NCI-H526 treated with DMSO at 0.1 percent for 48 hours (cell line): ENCODE measurements around the gene EIF3I.
A peak's percentile ranks its signal among the peaks of the same experiment; 100 is the strongest.

Experiments used
- DNase-seq: peaks from one replicate; lab custom pipeline; 2025; lab: John Stamatoyannopoulos, UW

The EIF3I gene

DNA sequence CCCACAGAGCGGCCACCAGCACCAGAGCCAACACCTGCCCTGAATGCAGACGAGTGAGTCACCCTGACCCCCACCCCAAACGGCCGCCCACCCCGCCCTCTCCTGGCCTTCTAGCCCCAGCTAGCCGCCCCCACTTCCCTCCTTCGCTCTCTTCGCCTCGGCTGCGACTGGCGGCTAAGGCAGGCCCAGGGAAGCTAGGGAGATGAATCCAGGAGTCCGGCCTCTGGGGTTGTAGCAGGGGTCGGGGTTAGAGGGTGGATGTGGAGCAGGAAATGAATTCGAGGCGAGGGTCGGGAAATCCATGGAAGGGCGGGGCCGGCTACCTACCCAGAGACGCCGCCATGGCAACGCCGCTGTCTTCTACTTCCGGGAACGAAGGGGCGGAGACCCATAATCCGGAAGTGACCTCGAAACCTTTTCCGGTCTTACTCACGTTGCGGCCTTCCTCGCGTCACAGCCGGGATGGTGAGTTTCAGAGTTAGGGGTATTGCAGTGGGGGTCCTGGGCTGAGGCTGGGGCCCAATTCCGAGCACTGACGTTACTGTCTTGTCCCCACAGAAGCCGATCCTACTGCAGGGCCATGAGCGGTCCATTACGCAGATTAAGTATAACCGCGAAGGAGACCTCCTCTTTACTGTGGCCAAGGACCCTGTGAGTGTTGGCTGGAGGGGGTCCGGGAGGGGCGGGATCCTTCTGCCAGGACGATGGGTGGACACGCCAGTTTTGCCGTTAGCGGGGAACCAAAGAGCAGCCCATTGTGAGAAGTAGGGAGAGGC, at the start of gene EIF3I, which contains the start of gene TMEM234:
Gene EIF3I (plus strand): TSS at position 428 of the 776 bp plus-strand sequence. CDS start 35 bp downstream, at position 463.
Gene TMEM234 (minus strand): TSS at position 374 of the 776 bp plus-strand sequence. CDS start 31 bp downstream, at position 343.
- peak; percentile 59 for DNase-seq

DNA sequence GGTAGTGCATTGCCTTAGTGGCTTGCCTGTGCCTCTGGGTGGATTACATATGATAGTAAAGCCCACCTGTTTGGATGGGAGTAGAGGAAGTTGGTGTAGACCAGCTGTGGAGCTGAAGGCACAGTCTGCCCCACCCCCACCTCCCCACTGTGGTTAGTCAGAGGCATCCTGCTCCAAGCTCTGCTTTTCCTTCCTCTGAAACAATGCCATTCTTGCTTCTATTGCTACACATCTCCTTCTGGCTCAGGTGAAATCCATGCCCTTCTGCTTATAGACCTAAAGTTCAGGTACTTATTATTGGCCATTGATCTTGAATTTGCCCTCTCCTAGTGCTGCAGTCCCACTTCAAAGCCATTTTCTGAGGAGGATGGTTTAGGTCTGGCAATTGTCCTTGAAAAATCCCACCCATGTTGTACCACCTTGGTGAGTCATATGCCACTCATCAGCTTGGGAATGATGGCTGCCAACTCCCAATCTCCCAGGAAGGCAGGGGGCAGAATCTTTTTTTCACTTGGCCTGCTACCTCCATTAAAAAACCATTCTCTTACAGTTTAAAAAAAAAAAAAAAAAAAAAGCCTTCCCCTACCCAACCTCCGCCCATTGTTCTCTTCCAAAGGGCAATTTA, 49.5 kb upstream of the EIF3I start:
- no peak for DNase-seq

DNA sequence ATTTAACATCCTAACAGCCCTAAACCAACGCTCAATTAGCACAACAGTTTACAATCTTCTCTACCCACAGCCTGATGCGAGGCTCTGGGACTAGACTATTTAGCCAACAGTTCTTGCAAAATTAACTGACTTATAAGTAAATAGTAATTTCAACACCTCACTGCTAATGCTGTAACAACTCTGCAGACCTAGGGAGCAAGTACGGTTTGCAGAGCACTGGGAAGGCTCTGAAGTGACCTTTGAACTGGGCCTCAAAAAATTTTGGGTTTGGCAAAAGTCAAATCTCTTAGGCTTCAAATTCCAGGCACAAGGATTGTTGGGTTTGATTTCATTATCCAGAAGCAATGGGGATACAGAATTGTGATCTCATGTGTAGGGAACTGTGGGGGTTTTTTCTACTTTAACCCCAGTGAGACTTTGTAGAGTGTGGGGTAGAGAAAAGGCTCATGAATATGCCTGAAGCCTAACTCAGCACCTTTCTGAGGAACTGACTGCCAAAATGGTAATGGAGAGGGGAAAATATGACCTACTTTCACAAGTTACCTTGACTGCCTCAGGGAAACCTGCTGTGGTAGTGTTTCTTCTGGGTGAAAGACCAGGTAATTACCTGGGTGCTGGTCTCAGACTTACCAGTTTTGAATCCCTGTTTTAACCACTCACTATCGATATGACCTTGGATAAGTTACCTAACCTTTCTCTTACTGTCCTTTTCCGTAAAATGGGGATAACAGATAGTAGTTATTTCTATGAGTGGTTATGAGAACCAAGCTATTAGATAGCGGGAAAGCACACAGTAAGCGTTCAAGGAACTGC, 43.6 kb upstream of the EIF3I start:
- DNase-seq: no peak

DNA sequence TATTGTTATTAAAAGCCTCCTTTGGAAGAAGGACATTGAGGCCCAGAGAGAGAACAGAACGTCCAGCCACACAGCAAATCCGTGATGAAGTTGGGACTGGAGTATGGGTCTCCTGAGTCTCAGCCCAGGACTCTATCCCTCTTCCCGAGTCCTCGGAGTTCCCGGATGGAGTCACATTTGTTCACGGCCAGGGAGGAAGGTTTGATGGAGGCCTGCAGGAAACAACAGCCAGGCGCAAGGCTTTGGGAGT, 43.1 kb upstream of the EIF3I start:
- DNase-seq: no peak

DNA sequence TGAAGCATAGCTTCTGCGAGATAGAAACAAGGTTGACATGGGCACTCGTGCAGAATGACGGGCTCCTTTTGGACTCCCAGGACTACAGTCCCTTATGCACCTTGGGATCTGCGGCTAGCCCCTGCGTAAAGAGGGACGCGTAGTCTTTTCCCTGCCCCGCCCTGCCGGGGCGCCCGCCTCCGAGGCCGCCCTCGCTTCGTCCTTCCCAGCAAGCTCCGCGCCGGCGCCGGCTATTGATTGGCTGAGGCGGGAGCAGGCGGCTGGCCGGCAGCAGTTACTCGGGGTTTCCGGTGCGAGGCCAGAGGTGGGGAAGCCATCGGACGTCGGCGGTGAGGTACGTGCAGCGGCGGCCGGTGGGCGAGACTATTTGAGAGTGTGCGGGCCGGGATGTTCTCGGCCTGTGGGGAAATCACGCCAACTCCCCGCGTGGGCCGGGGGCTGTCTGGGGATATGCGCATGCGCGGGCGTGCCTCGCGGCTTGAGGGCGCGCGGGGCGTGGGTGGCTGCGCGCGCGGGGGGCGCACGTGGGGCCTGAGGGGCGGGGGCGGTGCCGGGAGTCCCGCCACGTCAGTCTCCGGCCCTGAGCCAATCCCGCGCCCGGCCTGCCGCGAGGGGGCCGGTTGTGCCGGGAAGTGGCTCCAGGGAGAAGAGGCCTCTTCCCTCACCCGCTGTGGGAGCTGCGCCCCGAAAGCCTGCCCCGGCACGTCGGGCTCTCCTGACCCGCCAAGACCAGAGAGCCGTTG, 42.6 kb upstream of the EIF3I start, which contains the start of gene TXLNA:
Gene TXLNA (plus strand): TSS at position 233 of the 743 bp plus-strand sequence. CDS start 671 bp downstream, outside the sequence.
- peak; percentile 87 for DNase-seq

DNA sequence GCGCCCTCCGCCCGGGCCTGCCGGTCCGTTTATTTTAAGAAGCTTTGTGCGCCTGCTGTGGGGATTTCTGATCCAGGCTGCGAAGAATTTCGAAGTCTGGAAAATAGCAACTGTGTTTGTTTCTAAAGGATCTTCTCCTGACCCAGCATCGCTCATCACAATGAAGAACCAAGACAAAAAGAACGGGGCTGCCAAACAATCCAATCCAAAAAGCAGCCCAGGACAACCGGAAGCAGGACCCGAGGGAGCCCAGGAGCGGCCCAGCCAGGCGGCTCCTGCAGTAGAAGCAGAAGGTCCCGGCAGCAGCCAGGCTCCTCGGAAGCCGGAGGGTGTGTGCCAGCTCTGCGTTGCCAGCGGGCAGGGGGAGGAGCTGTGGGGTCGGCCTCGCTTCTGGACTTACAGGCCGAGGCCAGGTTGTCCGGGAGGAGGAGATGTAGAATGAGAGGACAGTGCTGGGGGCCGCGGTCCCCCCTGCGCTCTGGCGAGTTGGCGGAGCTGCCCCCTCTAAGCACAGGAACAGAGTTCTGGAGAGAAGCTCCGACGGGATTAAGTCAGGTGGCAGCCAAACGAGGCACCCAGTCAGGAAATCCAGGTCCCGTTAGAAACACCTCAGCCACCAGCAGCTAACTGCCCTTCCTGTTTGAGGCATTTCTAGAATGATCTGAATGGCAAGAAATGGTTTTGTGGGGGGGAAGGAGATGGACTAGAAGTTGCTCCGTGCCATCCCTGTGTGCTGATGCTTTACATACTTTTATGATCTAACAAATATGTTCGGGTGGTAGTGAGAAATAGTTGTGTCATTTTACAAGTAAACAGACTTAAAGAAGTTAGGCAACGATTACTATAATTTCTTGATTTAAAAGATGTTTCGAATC, 41.8 kb upstream of the EIF3I start:
- no peak for DNase-seq

DNA sequence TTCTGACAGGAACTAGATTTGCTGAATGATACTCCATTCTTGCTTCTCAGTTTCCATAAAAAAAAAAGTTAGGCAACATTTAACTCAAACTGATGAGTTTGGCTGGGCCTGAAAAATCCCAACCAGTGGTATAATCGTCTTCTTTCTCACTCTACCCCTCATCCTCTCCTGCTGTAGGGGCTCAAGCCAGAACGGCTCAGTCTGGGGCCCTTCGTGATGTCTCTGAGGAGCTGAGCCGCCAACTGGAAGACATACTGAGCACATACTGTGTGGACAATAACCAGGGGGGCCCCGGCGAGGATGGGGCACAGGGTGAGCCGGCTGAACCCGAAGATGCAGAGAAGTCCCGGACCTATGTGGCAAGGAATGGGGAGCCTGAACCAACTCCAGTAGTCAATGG, 41.1 kb upstream of the EIF3I start:
- DNase-seq: no peak

DNA sequence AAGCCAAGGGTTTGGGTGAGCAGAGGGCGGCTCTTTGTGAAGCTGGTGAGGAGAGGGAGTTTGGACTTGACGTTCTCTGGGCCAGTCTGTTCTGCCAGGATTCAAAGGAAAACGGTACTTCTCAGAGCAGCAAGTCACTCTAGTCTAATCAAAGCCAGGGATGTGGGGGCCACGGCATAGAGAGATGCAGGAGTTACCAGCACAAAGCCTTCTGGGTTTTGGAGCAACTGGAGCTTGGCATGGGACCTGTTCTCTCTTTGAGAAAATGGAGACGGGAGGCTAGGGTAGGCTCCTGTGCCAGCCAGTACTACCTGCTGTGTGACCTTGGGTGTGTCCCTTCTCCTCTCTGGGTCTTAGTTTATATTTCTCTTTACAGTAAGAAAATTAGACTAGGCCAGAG, 40.6 kb upstream of the EIF3I start:
- no peak for DNase-seq

DNA sequence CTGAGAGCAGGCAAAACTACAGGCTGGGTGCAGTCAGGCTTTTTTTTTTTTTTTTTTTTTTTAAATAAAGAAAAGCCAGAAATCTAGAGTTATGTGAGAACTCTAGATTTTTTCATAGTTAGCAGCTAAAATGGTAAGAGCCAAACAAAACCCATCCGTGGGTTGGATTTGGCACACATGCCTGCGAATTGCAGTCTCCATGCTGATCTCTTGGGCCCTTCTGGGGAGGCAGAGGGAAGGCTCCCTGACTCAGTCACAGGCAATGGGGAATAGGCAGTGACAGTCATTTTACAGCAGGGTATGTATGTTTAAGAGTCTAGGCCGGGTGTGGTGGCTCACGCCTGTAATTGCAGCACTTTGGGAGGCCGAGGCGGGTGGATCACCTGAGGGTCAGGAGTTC, 40.1 kb upstream of the EIF3I start:
- DNase-seq: no peak

DNA sequence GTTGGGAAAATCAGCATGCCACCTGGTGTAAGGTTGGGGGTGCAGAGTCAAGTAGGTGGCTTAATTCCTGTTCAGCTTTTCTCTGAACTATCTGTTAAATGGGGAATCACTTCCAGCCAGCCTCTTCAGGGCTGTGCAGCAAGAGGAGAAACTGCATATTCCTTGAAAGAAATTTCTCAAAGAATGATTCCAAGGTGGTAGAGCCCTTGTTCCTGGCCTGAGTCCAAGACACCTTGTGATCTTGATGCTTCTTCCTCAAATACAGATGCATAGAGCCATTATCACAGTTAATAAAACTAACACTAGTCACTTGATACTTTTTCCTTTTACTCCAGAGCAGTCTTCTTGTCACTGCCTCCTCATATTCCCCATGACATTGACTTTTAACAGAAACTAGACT, 37.6 kb upstream of the EIF3I start:
- DNase-seq: no peak

DNA sequence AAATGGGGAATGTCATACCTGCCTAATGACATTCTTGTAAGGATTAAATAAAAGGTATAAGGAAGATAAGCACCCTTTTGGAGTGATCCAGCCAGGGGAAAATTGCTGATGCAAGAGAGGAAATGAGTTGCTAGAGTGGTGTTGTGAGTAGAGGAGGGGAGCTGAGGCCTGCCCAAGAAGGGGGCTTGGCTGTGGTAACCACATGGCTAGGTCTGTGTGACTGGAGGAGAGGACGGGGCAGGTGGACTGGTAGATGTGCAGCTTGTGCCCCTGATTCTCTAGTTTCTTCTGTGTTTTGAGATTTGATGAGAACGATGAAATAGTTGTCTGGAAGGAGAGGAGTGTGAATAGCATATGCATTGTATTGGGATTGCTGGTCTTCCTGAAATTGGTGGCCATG, 36.1 kb upstream of the EIF3I start:
- DNase-seq: no peak

DNA sequence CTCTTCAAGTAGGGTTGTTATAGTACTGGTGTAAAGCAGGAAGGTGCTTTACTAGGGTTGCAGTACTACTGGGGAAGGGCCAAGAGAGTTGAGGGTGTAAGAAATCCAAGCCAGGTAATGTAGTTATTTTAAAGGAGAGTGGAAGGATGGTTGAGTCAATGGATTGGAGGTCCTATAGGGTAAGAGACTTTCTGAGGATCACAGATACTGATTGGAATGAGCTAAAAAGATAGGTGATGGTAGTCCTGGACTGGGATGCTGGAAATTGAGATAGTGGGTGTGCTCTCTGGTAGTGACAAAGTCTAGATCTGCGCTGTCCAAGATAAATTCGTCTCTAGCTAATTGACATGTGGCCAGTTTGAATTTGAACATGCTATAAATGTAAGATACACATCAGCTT, 35.7 kb upstream of the EIF3I start:
- DNase-seq: no peak

DNA sequence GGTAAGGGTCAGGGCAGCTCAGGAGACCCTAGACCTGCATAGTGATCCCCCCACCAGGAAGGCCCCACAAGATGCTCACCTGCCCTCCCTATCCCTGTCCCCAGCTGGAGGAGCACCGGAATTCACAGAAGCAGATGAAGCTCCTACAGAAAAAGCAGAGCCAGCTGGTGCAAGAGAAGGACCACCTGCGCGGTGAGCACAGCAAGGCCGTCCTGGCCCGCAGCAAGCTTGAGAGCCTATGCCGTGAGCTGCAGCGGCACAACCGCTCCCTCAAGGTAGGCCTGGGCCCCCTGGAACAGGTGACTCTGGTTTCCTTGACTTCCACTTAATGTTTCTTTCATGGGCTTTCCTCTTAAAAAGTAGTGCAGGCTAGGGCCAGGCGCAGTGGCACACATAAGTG, 34.4 kb upstream of the EIF3I start:
- DNase-seq: no peak

DNA sequence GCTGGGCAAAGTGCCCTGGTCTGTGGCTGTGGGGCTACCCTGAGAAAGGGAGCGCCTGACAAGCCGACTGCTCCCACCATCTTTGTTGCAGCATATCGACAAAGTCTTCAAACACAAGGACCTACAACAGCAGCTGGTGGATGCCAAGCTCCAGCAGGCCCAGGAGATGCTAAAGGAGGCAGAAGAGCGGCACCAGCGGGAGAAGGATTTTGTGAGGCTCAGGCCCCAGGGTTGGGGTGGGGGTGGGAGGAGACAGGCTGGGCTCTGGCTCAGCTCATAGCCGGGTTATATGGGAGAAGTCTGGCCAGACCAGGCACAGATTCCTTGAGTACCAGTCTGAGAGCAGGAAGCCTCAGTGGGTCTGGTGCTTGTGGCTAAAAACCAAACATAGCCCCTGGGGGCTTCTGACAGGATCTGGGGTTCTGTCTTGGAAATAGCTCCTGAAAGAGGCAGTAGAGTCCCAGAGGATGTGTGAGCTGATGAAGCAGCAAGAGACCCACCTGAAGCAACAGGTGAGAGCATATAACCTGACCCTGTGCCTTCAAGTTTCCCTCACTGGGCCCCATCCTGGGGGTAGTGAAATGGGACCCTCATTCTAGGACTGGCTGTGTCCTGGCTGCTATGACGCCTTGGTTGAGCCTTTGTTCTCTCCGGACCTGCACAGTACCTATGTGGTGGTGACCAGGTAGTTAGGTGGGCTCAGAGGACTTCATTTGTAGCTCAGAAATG, 29.8 kb upstream of the EIF3I start:
- no peak for DNase-seq

DNA sequence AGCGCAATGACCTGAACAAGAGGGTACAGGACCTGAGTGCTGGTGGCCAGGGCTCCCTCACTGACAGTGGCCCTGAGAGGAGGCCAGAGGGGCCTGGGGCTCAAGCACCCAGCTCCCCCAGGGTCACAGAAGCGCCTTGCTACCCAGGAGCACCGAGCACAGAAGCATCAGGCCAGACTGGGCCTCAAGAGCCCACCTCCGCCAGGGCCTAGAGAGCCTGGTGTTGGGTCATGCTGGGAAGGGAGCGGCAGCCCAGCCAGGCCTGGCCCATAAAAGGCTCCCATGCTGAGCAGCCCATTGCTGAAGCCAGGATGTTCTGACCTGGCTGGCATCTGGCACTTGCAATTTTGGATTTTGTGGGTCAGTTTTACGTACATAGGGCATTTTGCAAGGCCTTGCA, 27.2 kb upstream of the EIF3I start:
- DNase-seq: no peak

DNA sequence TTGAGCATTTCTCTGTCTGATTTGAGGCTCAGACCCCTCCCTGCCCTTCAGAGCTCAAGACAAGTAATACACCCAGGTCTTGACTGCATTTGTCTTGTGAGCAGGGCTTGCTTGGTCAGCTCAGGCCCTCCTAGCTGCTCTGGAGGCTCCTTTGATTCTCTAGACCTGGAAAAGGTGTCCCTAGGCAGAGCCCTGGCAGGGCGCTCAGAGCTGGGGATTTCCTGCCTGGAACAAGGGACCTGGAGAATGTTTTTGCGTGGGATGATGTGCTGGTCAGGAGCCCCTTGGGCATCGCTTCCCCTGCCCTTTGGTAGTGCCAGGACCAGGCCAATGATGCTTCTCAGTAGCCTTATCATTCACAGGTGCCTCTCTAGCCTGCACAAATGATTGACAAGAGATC, 26.7 kb upstream of the EIF3I start:
- no peak for DNase-seq

DNA sequence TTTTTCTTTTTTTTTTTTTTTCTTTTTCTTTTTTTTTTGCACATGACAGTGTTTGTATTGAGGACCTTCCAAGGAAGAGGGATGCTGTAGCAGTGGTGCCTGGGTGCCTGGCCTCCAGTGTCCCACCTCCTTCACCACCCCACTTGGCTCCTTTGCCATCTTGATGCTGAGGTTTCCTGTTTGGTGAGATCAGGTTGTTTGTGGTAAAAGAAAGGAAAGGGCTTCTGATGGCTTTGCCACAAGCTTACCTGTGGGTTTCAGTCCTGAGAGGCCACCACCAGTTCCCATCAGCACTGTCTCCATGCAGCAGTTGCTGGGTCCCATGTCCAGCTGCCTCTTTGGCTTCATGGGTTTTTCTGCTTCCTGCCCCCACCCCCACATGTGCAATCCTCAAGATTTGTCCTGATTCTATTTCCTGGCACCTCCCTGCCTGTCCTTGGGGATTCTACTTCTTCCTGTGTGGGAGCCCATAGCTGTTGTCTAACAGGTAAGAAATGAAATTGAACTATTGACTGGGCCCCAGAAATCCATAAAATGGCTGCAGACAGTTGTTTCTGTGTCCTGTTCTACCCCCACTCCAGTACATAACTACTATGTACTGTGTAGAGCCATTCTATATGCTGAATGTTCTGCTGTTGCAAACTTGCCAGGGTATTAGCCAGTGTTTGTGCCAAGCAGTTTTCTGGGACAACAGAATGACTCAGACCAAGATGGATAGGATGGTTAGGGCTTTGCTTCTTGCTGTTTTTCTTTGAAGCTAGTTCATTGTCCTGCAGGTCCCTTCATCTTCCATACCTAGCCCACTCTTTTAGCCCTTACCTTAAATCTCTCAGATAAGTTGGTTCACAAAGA, 26.0 kb upstream of the EIF3I start:
- no peak for DNase-seq

DNA sequence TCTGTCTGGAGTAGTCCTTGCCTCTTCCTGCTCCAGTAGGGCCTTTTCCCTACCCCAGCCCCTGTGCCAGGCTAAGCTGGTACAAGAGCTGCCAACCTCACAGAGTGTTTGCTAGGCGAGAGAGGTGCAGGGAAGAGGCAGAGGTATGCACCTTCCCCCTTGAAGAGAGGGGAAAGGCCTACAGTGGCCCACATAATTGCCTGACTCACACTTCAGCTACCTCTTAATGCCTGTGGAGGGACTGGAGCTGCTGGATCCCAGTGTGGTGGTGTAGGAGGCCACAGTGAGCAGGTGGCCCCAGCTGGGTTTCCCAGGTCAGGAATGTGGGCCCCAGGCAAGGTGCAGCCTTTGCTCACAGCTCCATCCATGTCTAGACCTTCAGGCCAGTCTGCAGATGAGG, 25.1 kb upstream of the EIF3I start:
- no peak for DNase-seq

DNA sequence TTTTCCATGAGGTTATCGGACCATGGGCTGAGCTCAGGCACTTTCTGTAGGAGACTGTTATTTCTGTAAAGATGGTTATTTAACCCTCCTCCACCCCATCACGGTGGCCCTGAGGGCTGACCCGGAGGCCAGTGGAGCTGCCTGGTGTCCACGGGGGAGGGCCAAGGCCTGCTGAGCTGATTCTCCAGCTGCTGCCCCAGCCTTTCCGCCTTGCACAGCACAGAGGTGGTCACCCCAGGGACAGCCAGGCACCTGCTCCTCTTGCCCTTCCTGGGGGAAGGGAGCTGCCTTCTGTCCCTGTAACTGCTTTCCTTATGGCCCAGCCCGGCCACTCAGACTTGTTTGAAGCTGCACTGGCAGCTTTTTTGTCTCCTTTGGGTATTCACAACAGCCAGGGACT, 24.4 kb upstream of the EIF3I start:
- no peak for DNase-seq
